HG03432 (cell line): ENCODE data around the gene KCTD5.

ENCODE experiments used
- ATAC-seq: cut with Tn5 transposase; IDR thresholded peaks from one replicate; pipeline ENCODE4 v1.9.1; 2021; ENCODE audit warnings: mild to moderate bottlenecking, moderate library complexity; ENCODE audit not compliant: unreplicated experiment

Gene KCTD5

GRCh38 chr16:2708955-2709587 is 26.7 kb downstream of the KCTD5 start:
- no peak for ATAC-seq

- ATAC-seq: no peak
Measured at GRCh38 chr16:2709588-2709984, 27.3 kb downstream of the KCTD5 start.

GRCh38 chr16:2710021-2710710 is 27.8 kb downstream of the KCTD5 start:
- ATAC-seq: no peak

- no peak for ATAC-seq
Measured at GRCh38 chr16:2710711-2711231, 28.4 kb downstream of the KCTD5 start.

GRCh38 chr16:2711370-2712062 is 29.2 kb downstream of the KCTD5 start:
- ATAC-seq: no peak

GRCh38 chr16:2712063-2712441 is 29.7 kb downstream of the KCTD5 start:
- no peak for ATAC-seq

GRCh38 chr16:2712546-2712945 is 30.2 kb downstream of the KCTD5 start:
- no peak for ATAC-seq

GRCh38 chr16:2713523-2713922 is 31.2 kb downstream of the KCTD5 start:
- no peak for ATAC-seq

- ATAC-seq: no peak
Measured at GRCh38 chr16:2713985-2714774, 31.9 kb downstream of the KCTD5 start.

GRCh38 chr16:2715064-2715463 is 32.7 kb downstream of the KCTD5 start:
- ATAC-seq: no peak

GRCh38 chr16:2715519-2715918 is 33.2 kb downstream of the KCTD5 start:
- no peak for ATAC-seq

GRCh38 chr16:2715966-2716885 is 33.9 kb downstream of the KCTD5 start:
- ATAC-seq: no peak

GRCh38 chr16:2716948-2717347 is 34.6 kb downstream of the KCTD5 start:
- no peak for ATAC-seq

GRCh38 chr16:2717383-2718263 is 35.3 kb downstream of the KCTD5 start:
- ATAC-seq: no peak

GRCh38 chr16:2719328-2720063 is 37.2 kb downstream of the KCTD5 start:
- no peak for ATAC-seq

GRCh38 chr16:2720064-2720457 is 37.7 kb downstream of the KCTD5 start, which contains the start of gene PRSS27:
TSS of gene PRSS27 (minus strand) at chr16:2720224. CDS start at chr16:2720160, 64 bp downstream.
- no peak for ATAC-seq

- peak; percentile 86 for ATAC-seq
Measured at GRCh38 chr16:2720719-2721633, 38.7 kb downstream of the KCTD5 start.
